Skeletal muscle cell (primary cell): ENCODE measurements around the gene XPO5.
"Not testable (repeated sequence)": the region's sequence is repeated elsewhere in the genome, so short reads cannot be mapped to it uniquely, and the experiment has no call there.

Experiments used
- DNase-seq: peaks from one replicate; pipeline ENCODE4 v3.0.0-alpha.2; 2010; ENCODE audit warnings: low read depth
- H3K4me3 ChIP-seq: 2 replicates; pipeline ENCODE4 v1.5.1; 2011; ENCODE audit warnings: low read depth, mild to moderate bottlenecking, control low read depth, low read length, moderate library complexity

The XPO5 gene

GRCh38 chr6:43589564-43589963 lies 13.7 kb upstream of the XPO5 start:
- DNase-seq, H3K4me3 ChIP-seq: not testable (repeated sequence)

- no peak for DNase-seq
- no peak overlapping the region for H3K4me3 ChIP-seq
These were observed 12.4 kb upstream of the XPO5 start for GRCh38 chr6:43588194-43588593.

- no peak for DNase-seq
- no peak overlapping the region for H3K4me3 ChIP-seq
These were observed 9.2 kb upstream of the XPO5 start for GRCh38 chr6:43584892-43585570.

GRCh38 chr6:43582911-43583310 lies 7.1 kb upstream of the XPO5 start:
- DNase-seq: no peak
- no peak overlapping the region for H3K4me3 ChIP-seq

- DNase-seq: no peak
- H3K4me3 ChIP-seq: no peak overlapping the region
These were observed 3.3 kb upstream of the XPO5 start for GRCh38 chr6:43579171-43579570.

GRCh38 chr6:43578748-43579147 lies 2.9 kb upstream of the XPO5 start:
- no peak overlapping the region for H3K4me3 ChIP-seq
- DNase-seq: no peak

GRCh38 chr6:43575105-43575771 lies 600 bp downstream of the XPO5 start:
- peak overlapping the region; percentile 97 for H3K4me3 ChIP-seq
- DNase-seq: no peak

- DNase-seq: no peak
- H3K4me3 ChIP-seq: no peak overlapping the region
These were observed 3.8 kb downstream of the XPO5 start for GRCh38 chr6:43572015-43572414.

GRCh38 chr6:43570876-43571441 lies 4.9 kb downstream of the XPO5 start:
- DNase-seq: peak; percentile 2
- H3K4me3 ChIP-seq: no peak overlapping the region

- no peak overlapping the region for H3K4me3 ChIP-seq
- DNase-seq: no peak
These were observed 16.5 kb downstream of the XPO5 start for GRCh38 chr6:43559328-43559727.

GRCh38 chr6:43557620-43558019 lies 18.2 kb downstream of the XPO5 start:
- not testable (repeated sequence) for H3K4me3 ChIP-seq, DNase-seq

GRCh38 chr6:43547222-43547621 lies 28.6 kb downstream of the XPO5 start:
- no peak overlapping the region for H3K4me3 ChIP-seq
- DNase-seq: no peak

GRCh38 chr6:43544461-43544860 lies 31.4 kb downstream of the XPO5 start:
- H3K4me3 ChIP-seq: no peak overlapping the region
- no peak for DNase-seq

- DNase-seq: no peak
- no peak overlapping the region for H3K4me3 ChIP-seq
These were observed 33.9 kb downstream of the XPO5 start for GRCh38 chr6:43541774-43542471.

GRCh38 chr6:43540507-43540906 lies 35.3 kb downstream of the XPO5 start:
- H3K4me3 ChIP-seq: no peak overlapping the region
- no peak for DNase-seq

GRCh38 chr6:43539409-43539808 lies 36.4 kb downstream of the XPO5 start:
- H3K4me3 ChIP-seq, DNase-seq: not testable (repeated sequence)

- not testable (repeated sequence) for DNase-seq
These were observed 36.9 kb downstream of the XPO5 start for GRCh38 chr6:43538986-43539385.

GRCh38 chr6:43532201-43532600 lies 43.6 kb downstream of the XPO5 start:
- DNase-seq: no peak
- no peak overlapping the region for H3K4me3 ChIP-seq

More at GRCh38 chr6:43538986-43539385, 36.9 kb downstream of the XPO5 start:
- H3K4me3 ChIP-seq: not testable (repeated sequence)

- H3K4me3 ChIP-seq: no peak overlapping the region
- no peak for DNase-seq
These were observed 51.3 kb downstream of the XPO5 start for GRCh38 chr6:43524483-43524961.

GRCh38 chr6:43523284-43523683 lies 52.6 kb downstream of the XPO5 start:
- no peak overlapping the region for H3K4me3 ChIP-seq
- DNase-seq: no peak
